Measurements from ENCODE around the gene PROSER2. TPM values are rescaled to one million over a fixed set of nuclear protein-coding genes. Genes with fewer than 3 reads are reported as not detected.

The PROSER2 gene
- total RNA-seq, 4 donors from 2014 or later, result 2.5 to 5.9 (median 3.7) TPM

DNA sequence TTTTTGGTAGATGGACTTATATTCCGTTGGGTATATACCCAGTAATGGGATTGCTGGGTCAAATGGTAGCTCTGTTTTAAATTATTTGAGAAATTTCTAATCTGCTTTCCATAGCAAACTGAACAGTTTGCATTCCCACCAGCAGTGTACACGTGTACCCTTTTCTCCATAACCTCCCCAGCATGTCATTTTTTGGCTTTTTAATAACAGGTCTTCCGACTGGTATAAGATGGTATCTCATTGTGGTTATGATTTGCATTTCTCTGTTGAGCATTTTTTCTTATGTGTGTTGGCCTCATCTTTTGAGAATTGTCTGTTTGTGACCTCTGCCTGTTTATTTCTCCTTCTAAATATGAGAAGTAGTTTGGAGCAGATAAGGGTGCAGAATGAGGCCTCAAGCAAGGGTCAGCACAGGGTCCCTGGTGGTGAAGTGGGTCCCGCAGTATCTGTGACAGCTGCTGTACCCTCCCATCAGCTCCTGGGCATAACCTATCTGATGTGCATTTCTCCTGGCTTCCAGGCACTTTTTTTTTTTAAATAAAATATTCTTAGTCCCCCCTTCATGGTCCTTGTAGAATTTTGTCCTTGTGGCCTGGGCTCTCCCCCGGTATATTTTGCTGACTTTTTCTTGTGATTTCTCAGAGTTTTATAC, 73.5 kb downstream of the PROSER2 start:
- TF ChIP-seq, protein P1, sequence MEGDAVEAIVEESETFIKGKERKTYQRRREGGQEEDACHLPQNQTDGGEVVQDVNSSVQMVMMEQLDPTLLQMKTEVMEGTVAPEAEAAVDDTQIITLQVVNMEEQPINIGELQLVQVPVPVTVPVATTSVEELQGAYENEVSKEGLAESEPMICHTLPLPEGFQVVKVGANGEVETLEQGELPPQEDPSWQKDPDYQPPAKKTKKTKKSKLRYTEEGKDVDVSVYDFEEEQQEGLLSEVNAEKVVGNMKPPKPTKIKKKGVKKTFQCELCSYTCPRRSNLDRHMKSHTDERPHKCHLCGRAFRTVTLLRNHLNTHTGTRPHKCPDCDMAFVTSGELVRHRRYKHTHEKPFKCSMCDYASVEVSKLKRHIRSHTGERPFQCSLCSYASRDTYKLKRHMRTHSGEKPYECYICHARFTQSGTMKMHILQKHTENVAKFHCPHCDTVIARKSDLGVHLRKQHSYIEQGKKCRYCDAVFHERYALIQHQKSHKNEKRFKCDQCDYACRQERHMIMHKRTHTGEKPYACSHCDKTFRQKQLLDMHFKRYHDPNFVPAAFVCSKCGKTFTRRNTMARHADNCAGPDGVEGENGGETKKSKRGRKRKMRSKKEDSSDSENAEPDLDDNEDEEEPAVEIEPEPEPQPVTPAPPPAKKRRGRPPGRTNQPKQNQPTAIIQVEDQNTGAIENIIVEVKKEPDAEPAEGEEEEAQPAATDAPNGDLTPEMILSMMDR (IDR thresholded peaks at IDR 0.05), result no peak
- no peak for TF ChIP-seq POLR2A (IDR thresholded peaks at IDR 0.05; ENCODE audit: low read depth)
- TF ChIP-seq POLR2AphosphoS5 (IDR thresholded peaks at IDR 0.05), result no peak
- no peak for TF ChIP-seq EP300 (IDR thresholded peaks at IDR 0.05)
- Histone ChIP-seq H3K9me3 (no peaks in the 10 kb centered on the region), H3K27me3 (peaks cover 0 to 21% (median 0%) of the 10 kb centered on the region in 4 donors), H3K27ac (replicated peaks in 1 of 4) (no peak overlapping the region), H3K4me3 (no peak overlapping the region), H3K36me3 (no peaks in the 10 kb centered on the region), H3K4me1 (no peaks in the 10 kb centered on the region)
- 88% methylated on average over 5 of the region's 5 CpGs for WGBS
- DNase-seq (ENCODE audit: extremely low spot score), result no peak
- intact Hi-C loops (cut with DNase I), result no loop called here

DNA sequence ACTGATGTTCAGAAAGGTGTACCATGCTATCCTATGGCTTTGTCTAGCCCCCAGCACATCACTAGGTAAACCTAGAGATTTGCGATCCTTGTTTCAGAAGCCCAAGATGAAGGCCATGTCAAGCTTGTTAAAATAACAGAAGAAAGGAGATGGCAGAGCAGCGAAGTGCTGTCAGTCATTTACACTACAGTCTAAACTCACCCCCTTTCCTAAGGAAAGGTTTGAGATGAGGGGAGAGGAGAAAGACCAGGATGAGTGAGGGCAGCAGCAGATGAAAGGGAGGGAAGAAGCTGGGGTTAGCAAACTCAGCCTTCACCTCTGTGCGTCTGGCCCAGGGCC, 74.8 kb downstream of the PROSER2 start:
- Histone ChIP-seq H3K27ac (replicated peaks in 1 of 4) (no peak overlapping the region), H3K36me3 (no peaks in the 10 kb centered on the region), H3K9me3 (no peaks in the 10 kb centered on the region), H3K27me3 (peaks cover 0 to 26% (median 0%) of the 10 kb centered on the region in 4 donors), H3K4me3 (no peak overlapping the region), H3K4me1 (no peaks in the 10 kb centered on the region)
- TF ChIP-seq, protein P1 (IDR thresholded peaks at IDR 0.05), result no peak
- TF ChIP-seq EP300 (IDR thresholded peaks at IDR 0.05), result no peak
- TF ChIP-seq POLR2A (IDR thresholded peaks at IDR 0.05; ENCODE audit: low read depth), result no peak
- TF ChIP-seq POLR2AphosphoS5 (IDR thresholded peaks at IDR 0.05), result no peak
- no peak for DNase-seq (ENCODE audit: extremely low spot score)
- WGBS, result 79% methylated on average over 3 of the region's 3 CpGs
- intact Hi-C loops (cut with DNase I), result no loop called here

DNA sequence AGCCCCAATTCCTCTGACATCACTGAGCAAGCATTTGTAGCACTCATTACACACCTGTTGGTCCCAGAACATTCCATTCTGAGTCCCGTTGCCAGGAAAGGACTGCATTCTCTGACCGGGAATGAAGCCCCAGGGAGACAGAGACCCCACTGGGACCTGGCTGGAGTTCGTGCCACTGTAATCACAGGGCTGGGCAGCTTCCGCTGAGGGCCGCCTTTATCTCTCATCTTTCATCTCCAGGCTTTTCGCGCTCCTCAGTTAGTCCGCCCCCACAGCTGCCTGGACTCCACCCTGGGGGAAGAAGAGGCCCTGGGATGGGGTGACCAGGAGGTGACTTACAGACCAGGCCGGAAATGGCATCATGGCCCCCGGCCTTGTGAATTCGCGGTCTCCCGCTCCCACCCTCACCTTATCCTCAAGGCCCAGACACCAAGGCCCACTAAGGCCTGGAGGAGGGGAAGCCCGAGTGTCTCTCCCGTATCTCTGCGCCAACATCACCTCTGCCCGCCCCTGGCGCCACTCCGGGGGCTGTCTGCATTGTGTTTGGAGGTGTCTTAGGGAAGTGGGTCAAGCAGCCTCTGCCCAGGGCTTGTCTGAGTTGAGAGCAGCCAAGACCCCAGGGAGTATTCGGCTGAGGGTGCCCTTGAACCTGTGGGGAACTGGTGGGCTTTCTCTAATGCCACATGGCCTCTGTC, 75.4 kb downstream of the PROSER2 start:
- Histone ChIP-seq H3K4me3 (no peak overlapping the region), H3K4me1 (no peaks in the 10 kb centered on the region), H3K36me3 (no peaks in the 10 kb centered on the region), H3K27me3 (peaks cover 0 to 26% (median 0%) of the 10 kb centered on the region in 4 donors), H3K9me3 (no peaks in the 10 kb centered on the region), H3K27ac (replicated peaks in 1 of 4) (no peak overlapping the region)
- DNase-seq (ENCODE audit: extremely low spot score), result no peak
- WGBS, result 83% methylated on average over 20 of the region's 20 CpGs
- intact Hi-C loops (cut with DNase I), result no loop called here
- no peak for TF ChIP-seq EP300 (IDR thresholded peaks at IDR 0.05)
- TF ChIP-seq, protein P1 (IDR thresholded peaks at IDR 0.05), result no peak
- TF ChIP-seq POLR2AphosphoS5 (IDR thresholded peaks at IDR 0.05), result no peak
- TF ChIP-seq POLR2A (IDR thresholded peaks at IDR 0.05; ENCODE audit: low read depth), result no peak

DNA sequence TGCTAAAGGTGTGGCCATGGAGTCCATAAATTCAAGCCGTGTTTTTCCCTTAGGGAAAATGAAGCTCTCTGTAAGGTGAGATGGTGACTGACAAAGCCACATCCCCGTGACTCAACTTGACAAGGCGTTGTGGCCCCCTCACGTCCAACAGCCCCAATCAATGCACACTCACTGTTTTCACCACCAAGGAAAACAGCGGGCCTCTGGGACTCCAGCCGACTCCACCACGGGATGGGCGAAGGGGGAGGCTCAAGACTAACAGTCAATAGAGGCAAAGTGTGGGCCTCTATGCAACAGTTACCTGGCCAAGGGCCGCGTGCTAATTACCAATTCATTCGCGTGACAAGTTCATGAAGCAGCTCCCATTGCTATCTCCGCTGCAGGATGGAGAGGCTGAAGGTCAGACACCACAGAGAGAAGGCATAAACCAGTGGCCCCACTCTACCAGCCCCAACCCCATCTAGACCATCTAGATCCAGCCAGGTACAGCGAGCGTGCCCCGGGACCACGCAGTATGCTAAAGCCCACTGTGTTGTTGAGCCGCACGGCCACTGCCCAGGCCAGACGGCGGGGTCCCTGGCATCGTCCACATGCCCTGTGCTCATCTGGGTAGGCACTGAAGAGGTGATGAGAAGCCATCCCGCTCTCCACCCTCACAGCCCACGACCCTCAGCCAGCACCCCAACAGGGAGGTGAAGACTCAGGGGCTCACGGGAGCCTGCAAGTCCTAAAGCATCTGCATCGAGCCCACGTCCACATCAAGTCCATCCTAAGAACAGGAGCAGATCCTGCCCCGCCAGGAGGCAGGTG, 76.1 kb downstream of the PROSER2 start:
- WGBS, result 84% methylated on average over 15 of the region's 28 CpGs
- Histone ChIP-seq H3K36me3 (no peaks in the 10 kb centered on the region), H3K4me3 (no peak overlapping the region), H3K9me3 (no peaks in the 10 kb centered on the region), H3K27me3 (peaks cover 0 to 26% (median 0%) of the 10 kb centered on the region in 4 donors), H3K27ac (replicated peaks in 1 of 4) (no peak overlapping the region), H3K4me1 (no peaks in the 10 kb centered on the region)
- no peak for DNase-seq (ENCODE audit: extremely low spot score)
- TF ChIP-seq EP300 (IDR thresholded peaks at IDR 0.05) (no peak), POLR2A (IDR thresholded peaks at IDR 0.05; ENCODE audit: low read depth) (no peak), POLR2AphosphoS5 (IDR thresholded peaks at IDR 0.05) (no peak)
- TF ChIP-seq, protein P1 (IDR thresholded peaks at IDR 0.05), result no peak
- intact Hi-C loops (cut with DNase I), result no loop called here

Data from esophagus muscularis mucosa (tissue), 4 donors.